Right atrium auricular region (tissue), 2 donors: ENCODE results near the gene FAM83D. TPM values are rescaled to one million over a fixed set of nuclear protein-coding genes. Genes with fewer than 3 reads are reported as not detected.

Experiments
- DNase-seq: peaks from one replicate; pipeline ENCODE4 v3.0.0-alpha.2; 2019; ENCODE audit warnings: low spot score
- H3K27ac ChIP-seq, 2 donors: fragments of 200-600 bp; sonication (generic); 1 replicate in 1 of 2; 2 replicates in 1 of 2; pipeline ENCODE4 v1.5.1; 2016 to 2019
- H3K27me3 ChIP-seq, 2 donors: fragments of 200-600 bp; sonication (generic); one replicate each; pipeline versions ENCODE4 v1.5.1 to v1.6.0; 2017 to 2019
- H3K36me3 ChIP-seq: fragments of 200-600 bp; sonication (generic); one replicate; pipeline ENCODE4 v1.5.1; 2016
- H3K4me1 ChIP-seq, 2 donors: fragments of 200-600 bp; sonication (generic); one replicate each; pipeline versions ENCODE4 v1.5.1 to v1.6.0; 2017 to 2019
- H3K4me3 ChIP-seq, 2 donors: fragments of 200-600 bp; sonication (generic); 1 replicate in 1 of 2; 2 replicates in 1 of 2; pipeline ENCODE4 v1.5.1; 2017 to 2019; ENCODE audit warnings: mild to moderate bottlenecking in 1 of 2, moderate library complexity in 1 of 2
- H3K9me3 ChIP-seq, 2 donors: fragments of 200-600 bp; sonication (generic); one replicate each; pipeline ENCODE4 v1.5.1; 2019
- CTCF ChIP-seq, 2 donors: fragments of 200-600 bp; sonication (generic); IDR thresholded peaks; one replicate each; pipeline ENCODE4 v1.5.1; 2019; ENCODE audit warnings: antibody characterized with exemption in 2 of 2
- total RNA-seq, 2 donors: library from RNA; depleted of rRNA; stranded (reverse); fragments of >200 nt; gene quantifications; one replicate each; pipeline ENCODE4 v1.1.0, GENCODE V29; 2016

Gene FAM83D
- total RNA-seq, 2 donors from 2014 or later = 1.1 to 2.2 TPM

GRCh38 chr20:38932457-38933120, 6.4 kb downstream of the FAM83D start:
- Histone ChIP-seq H3K27ac (no peak overlapping the region), H3K27me3 (no peaks in the 10 kb centered on the region), H3K9me3 (no peaks in the 10 kb centered on the region), H3K36me3 (no peaks in the 10 kb centered on the region), H3K4me3 (no peak overlapping the region), H3K4me1 (peaks cover 0 to 4% of the 10 kb centered on the region in 2 donors)
- no peak for DNase-seq
- no peak for TF ChIP-seq CTCF (IDR thresholded peaks at IDR 0.05)

GRCh38 chr20:38934530-38934929, 8.3 kb downstream of the FAM83D start:
- Histone ChIP-seq H3K27ac (no peak overlapping the region), H3K9me3 (no peaks in the 10 kb centered on the region), H3K4me1 (no peaks in the 10 kb centered on the region), H3K36me3 (no peaks in the 10 kb centered on the region), H3K4me3 (no peak overlapping the region), H3K27me3 (no peaks in the 10 kb centered on the region)
- no peak for DNase-seq
- no peak for TF ChIP-seq CTCF (IDR thresholded peaks at IDR 0.05)

GRCh38 chr20:38935285-38935684, 9.1 kb downstream of the FAM83D start:
- Histone ChIP-seq H3K36me3 (no peaks in the 10 kb centered on the region), H3K4me3 (no peak overlapping the region), H3K27ac (no peak overlapping the region), H3K4me1 (no peaks in the 10 kb centered on the region), H3K27me3 (no peaks in the 10 kb centered on the region), H3K9me3 (no peaks in the 10 kb centered on the region)
- no peak for TF ChIP-seq CTCF (IDR thresholded peaks at IDR 0.05)
- DNase-seq = no peak

- H3K27ac ChIP-seq = no peak overlapping the region
- no peak for TF ChIP-seq CTCF (IDR thresholded peaks at IDR 0.05)
Measured at GRCh38 chr20:38935967-38936407, 9.8 kb downstream of the FAM83D start.

GRCh38 chr20:38937000-38937399, 10.8 kb downstream of the FAM83D start:
- TF ChIP-seq CTCF (IDR thresholded peaks at IDR 0.05) = no peak
- DNase-seq = no peak
- H3K4me1 ChIP-seq = no peaks in the 10 kb centered on the region
- no peaks in the 10 kb centered on the region for H3K27me3 ChIP-seq
- no peaks in the 10 kb centered on the region for H3K36me3 ChIP-seq
- no peak overlapping the region for H3K27ac ChIP-seq
- H3K9me3 ChIP-seq = no peaks in the 10 kb centered on the region
- no peak overlapping the region for H3K4me3 ChIP-seq

More at GRCh38 chr20:38935967-38936407, 9.8 kb downstream of the FAM83D start:
- no peak overlapping the region for H3K4me3 ChIP-seq
- no peaks in the 10 kb centered on the region for H3K27me3 ChIP-seq
- DNase-seq = no peak
- H3K4me1 ChIP-seq = no peaks in the 10 kb centered on the region
- H3K9me3 ChIP-seq = no peaks in the 10 kb centered on the region
- no peaks in the 10 kb centered on the region for H3K36me3 ChIP-seq

DNA sequence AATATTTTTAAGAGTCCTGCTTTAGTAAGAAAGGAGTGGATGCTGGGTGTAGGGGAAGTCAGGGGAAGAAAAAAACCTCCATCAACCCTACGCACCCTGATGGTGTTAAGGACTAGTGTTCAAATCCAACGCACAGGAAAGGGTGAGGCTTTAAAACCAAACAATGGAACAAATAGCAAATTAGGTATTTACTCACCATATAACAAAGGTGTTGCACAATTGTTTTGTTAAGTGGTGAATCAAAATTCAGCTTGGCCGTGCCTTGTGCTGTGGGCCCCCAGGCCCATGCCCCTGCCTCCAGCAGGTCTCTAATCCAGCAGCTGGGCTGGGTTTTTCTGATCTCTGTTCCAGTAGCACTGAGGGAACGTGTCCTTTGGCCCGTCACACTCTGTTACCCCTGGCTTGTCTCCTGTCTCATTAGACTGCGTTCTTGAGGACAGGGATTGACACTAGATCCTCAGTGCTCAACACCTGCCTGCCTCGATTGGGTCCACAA, 11.8 kb downstream of the FAM83D start:
- H3K27me3 ChIP-seq = no peaks in the 10 kb centered on the region
- H3K9me3 ChIP-seq = no peaks in the 10 kb centered on the region
- no peaks in the 10 kb centered on the region for H3K36me3 ChIP-seq
- no peak for TF ChIP-seq CTCF (IDR thresholded peaks at IDR 0.05)
- H3K4me3 ChIP-seq = no peak overlapping the region
- H3K27ac ChIP-seq = no peak overlapping the region
- no peak for DNase-seq
- H3K4me1 ChIP-seq = no peaks in the 10 kb centered on the region
